Fibroblast of pulmonary artery (primary cell): Measurements from ENCODE around the gene SPOCK1.

Experiments
- DNase-seq: peaks from one replicate; pipeline ENCODE4 v3.0.0-alpha.2; 2010; ENCODE audit warnings: low read depth
- H3K4me3 ChIP-seq: replicated peaks from 2 replicates; pipeline ENCODE4 v1.5.1; 2011; ENCODE audit warnings: low read depth, mild to moderate bottlenecking, control low read depth, low read length, moderate library complexity
- CTCF ChIP-seq: IDR thresholded peaks from 2 replicates; pipeline ENCODE4 v1.5.1; 2011; ENCODE audit warnings: mild to moderate bottlenecking, control low read depth, low read length, inconsistent platforms; ENCODE audit errors: missing control alignments

Gene SPOCK1

GRCh38 chr5:137303509-137303908 lies 195.6 kb downstream of the SPOCK1 start:
- no peak for TF ChIP-seq CTCF
- H3K4me3 ChIP-seq, result no peak overlapping the region
- no peak for DNase-seq

- no peak overlapping the region for H3K4me3 ChIP-seq
- no peak for TF ChIP-seq CTCF
- peak; percentile 83 for DNase-seq
Observed at GRCh38 chr5:137300411-137301240, 198.5 kb downstream of the SPOCK1 start.

- TF ChIP-seq CTCF, result no peak
- H3K4me3 ChIP-seq, result no peak overlapping the region
- no peak for DNase-seq
Observed at GRCh38 chr5:137296213-137296781, 202.8 kb downstream of the SPOCK1 start.

GRCh38 chr5:137294604-137295003 lies 204.5 kb downstream of the SPOCK1 start:
- H3K4me3 ChIP-seq, result no peak overlapping the region
- TF ChIP-seq CTCF, result no peak
- DNase-seq, result no peak

GRCh38 chr5:137292461-137293027 lies 206.6 kb downstream of the SPOCK1 start:
- no peak for DNase-seq
- TF ChIP-seq CTCF, result no peak
- H3K4me3 ChIP-seq, result no peak overlapping the region

GRCh38 chr5:137291436-137291835 lies 207.7 kb downstream of the SPOCK1 start:
- no peak for DNase-seq
- H3K4me3 ChIP-seq, result no peak overlapping the region
- TF ChIP-seq CTCF, result no peak

GRCh38 chr5:137291031-137291430 lies 208.1 kb downstream of the SPOCK1 start:
- H3K4me3 ChIP-seq, result no peak overlapping the region
- no peak for TF ChIP-seq CTCF
- DNase-seq, result no peak
